Smooth muscle cell (in vitro differentiated cells): ENCODE data around the gene MSI2. TPM values are rescaled to one million over a fixed set of nuclear protein-coding genes. Genes with fewer than 3 reads are reported as not detected.

ENCODE experiments used
- DNase-seq: peaks from one replicate; lab custom pipeline; 2025; ENCODE audit not compliant: unreplicated experiment; lab: John Stamatoyannopoulos, UW
- H2AFZ ChIP-seq: fragments of 200-600 bp; sonication (generic); 2 replicates; pipeline ENCODE4 v1.6.0; 2016; ENCODE audit warnings: antibody characterized with exemption, low read depth, mild to moderate bottlenecking
- H3F3A ChIP-seq: fragments of 200-600 bp; sonication (generic); 2 replicates; pipeline ENCODE4 v1.6.0; 2017; ENCODE audit warnings: antibody characterized with exemption, low read depth
- H3K27ac ChIP-seq: fragments of 200-600 bp; sonication (generic); 2 replicates; pipeline ENCODE4 v1.5.1; 2016; ENCODE audit warnings: low read depth, mild to moderate bottlenecking
- H3K27me3 ChIP-seq: fragments of 200-600 bp; sonication (generic); 2 replicates; pipeline ENCODE4 v1.6.1; 2016; ENCODE audit warnings: low read depth, mild to moderate bottlenecking
- H3K36me3 ChIP-seq: fragments of 200-600 bp; sonication (generic); 2 replicates; pipeline ENCODE4 v1.5.1; 2016; ENCODE audit warnings: low read depth
- H3K4me1 ChIP-seq: fragments of 200-600 bp; sonication (generic); 2 replicates; pipeline ENCODE4 v1.5.1; 2016; ENCODE audit warnings: low read depth
- H3K4me2 ChIP-seq: fragments of 200-600 bp; sonication (generic); 2 replicates; pipeline ENCODE4 v1.6.0; 2016; ENCODE audit warnings: mild to moderate bottlenecking
- H3K4me3 ChIP-seq: fragments of 200-600 bp; sonication (generic); 2 replicates; pipeline ENCODE4 v1.5.1; 2016; ENCODE audit warnings: mild to moderate bottlenecking
- H3K79me2 ChIP-seq: fragments of 200-600 bp; sonication (generic); 2 replicates; pipeline ENCODE4 v1.6.0; 2016; ENCODE audit warnings: low read depth, mild to moderate bottlenecking
- H3K9ac ChIP-seq: fragments of 200-600 bp; sonication (generic); 2 replicates; pipeline ENCODE4 v1.6.0; 2016; ENCODE audit warnings: low read depth
- H3K9me3 ChIP-seq: fragments of 200-600 bp; sonication (generic); replicated peaks from 2 replicates; pipeline ENCODE4 v1.5.1; 2016; ENCODE audit warnings: low read depth
- H4K20me1 ChIP-seq: fragments of 200-600 bp; sonication (generic); 2 replicates; pipeline ENCODE4 v1.6.0; 2016; ENCODE audit warnings: low read depth
- CTCF ChIP-seq: fragments of 200-600 bp; sonication (generic); IDR thresholded peaks from 2 replicates; pipeline ENCODE4 v1.5.1; 2017; ENCODE audit warnings: borderline replicate concordance, mild to moderate bottlenecking, antibody characterized with exemption; ENCODE audit not compliant: insufficient read depth, poor library complexity, severe bottlenecking
- WGBS: methylation state at CpG from one replicate; pipeline ENCODE4 v1.1.7; 2016; ENCODE audit warnings: low lambda C conversion rate; 5-methylcytosine and 5-hydroxymethylcytosine counted together
- polyA plus RNA-seq: library from polyadenylated mRNA; unstranded; fragments of >200 nt; fragmentation: Nextera tagmentation; extraction: Ambion mirVana; gene quantifications from 2 replicates; pipeline ENCODE4 v1.2.1, GENCODE V29; 2016
- small RNA-seq: library from RNA; depleted of rRNA; stranded (forward); fragments of <200 nt; gene quantifications from one replicate; pipeline ENCODE3, GENCODE V24; 2014
- total RNA-seq: library from RNA; depleted of rRNA; stranded (reverse); fragments of >200 nt; gene quantifications from 2 replicates; pipeline ENCODE4 v1.2.3, GENCODE V29; 2014

MSI2 gene
- total and polyA plus RNA-seq, 2 experiments from 2014 or later, result 5.7 to 36.5 TPM

GRCh38 chr17:57733085-57733484 lies 476.8 kb downstream of the MSI2 start:
- no peaks in the 10 kb centered on the region for H3K27me3 ChIP-seq
- H4K20me1 ChIP-seq, result no peaks in the 10 kb centered on the region
- no peak overlapping the region for H3K9ac ChIP-seq
- 93% methylated on average over 2 of the region's 2 CpGs for WGBS
- no peak for DNase-seq
- no peak overlapping the region for H3K4me3 ChIP-seq
- no peaks in the 10 kb centered on the region for H3K4me1 ChIP-seq
- no peaks in the 10 kb centered on the region for H3K79me2 ChIP-seq
- no peak for TF ChIP-seq CTCF
- no peaks in the 10 kb centered on the region for H3K36me3 ChIP-seq
- H3F3A ChIP-seq, result no peaks in the 10 kb centered on the region
- no peak overlapping the region for H3K4me2 ChIP-seq
- H2AFZ ChIP-seq, result no peak overlapping the region
- no peak overlapping the region for H3K27ac ChIP-seq
- H3K9me3 ChIP-seq, result no peaks in the 10 kb centered on the region

Small RNA genes within 50 kb of the gene (small RNA-seq; reads per million reads assigned to genes)
- gene RN7SL449P (0.16 reads per million), gene RNU7-134P (not detected)

Other genes with a start within 250 kb of the MSI2 start
- 3.6 and 6.2 TPM in 2 replicates for gene AKAP1, start 171.3 kb upstream of the MSI2 start, total RNA-seq
- 5.8 and 8.4 TPM in 2 replicates for gene AKAP1, start 171.3 kb upstream of the MSI2 start, polyA plus RNA-seq